Measurements from ENCODE around the gene IFITM5. TPM values are rescaled to one million over a fixed set of nuclear protein-coding genes. Genes with fewer than 3 reads are reported as not detected.
A peak's percentile ranks its signal among the peaks of the same experiment; 100 is the strongest.
"Not testable (repeated sequence)": the region's sequence is repeated elsewhere in the genome, so short reads cannot be mapped to it uniquely, and the experiment has no call there.

IFITM5 gene
- polyA plus RNA-seq, 1 donor from 2014 or later: not detected

- H3K27ac Mint-ChIP-seq: peak within 1 kb of the TSS; percentile 80 to 86 (median 83)
- peaks cover 3 to 14% (median 13%) of the 10 kb centered on the region in 3 donors for H3K4me1 Mint-ChIP-seq
- H3K4me3 Mint-ChIP-seq: peak within 1 kb of the TSS; percentile 86 to 96 (median 92)
- peaks cover 3% of the 10 kb centered on the region for H3K36me3 Mint-ChIP-seq
- H3K27me3 Mint-ChIP-seq: peaks cover 3% of the 10 kb centered on the region
- no peaks in the 10 kb centered on the region for H3K9me3 Mint-ChIP-seq
These were observed 10.6 kb downstream of the IFITM5 start, which contains the start of gene PGGHG for GRCh38 chr11:288478-289397. Gene PGGHG (plus strand): TSS chr11:289126. CDS start chr11:289817, 691 bp downstream.

- H3K9me3 Mint-ChIP-seq: no peaks in the 10 kb centered on the region
- H3K4me1 Mint-ChIP-seq: peaks cover 3 to 16% (median 13%) of the 10 kb centered on the region in 3 donors
- H3K27me3 Mint-ChIP-seq: peaks cover 7% of the 10 kb centered on the region
- H3K36me3 Mint-ChIP-seq: peaks cover 3% of the 10 kb centered on the region
- peak overlapping the region; percentile 80 to 85 (median 83) for H3K27ac Mint-ChIP-seq
- H3K4me3 Mint-ChIP-seq: peak overlapping the region; percentile 86 to 96 (median 92)
These were observed 11.4 kb downstream of the IFITM5 start for GRCh38 chr11:287821-288477.

DNA sequence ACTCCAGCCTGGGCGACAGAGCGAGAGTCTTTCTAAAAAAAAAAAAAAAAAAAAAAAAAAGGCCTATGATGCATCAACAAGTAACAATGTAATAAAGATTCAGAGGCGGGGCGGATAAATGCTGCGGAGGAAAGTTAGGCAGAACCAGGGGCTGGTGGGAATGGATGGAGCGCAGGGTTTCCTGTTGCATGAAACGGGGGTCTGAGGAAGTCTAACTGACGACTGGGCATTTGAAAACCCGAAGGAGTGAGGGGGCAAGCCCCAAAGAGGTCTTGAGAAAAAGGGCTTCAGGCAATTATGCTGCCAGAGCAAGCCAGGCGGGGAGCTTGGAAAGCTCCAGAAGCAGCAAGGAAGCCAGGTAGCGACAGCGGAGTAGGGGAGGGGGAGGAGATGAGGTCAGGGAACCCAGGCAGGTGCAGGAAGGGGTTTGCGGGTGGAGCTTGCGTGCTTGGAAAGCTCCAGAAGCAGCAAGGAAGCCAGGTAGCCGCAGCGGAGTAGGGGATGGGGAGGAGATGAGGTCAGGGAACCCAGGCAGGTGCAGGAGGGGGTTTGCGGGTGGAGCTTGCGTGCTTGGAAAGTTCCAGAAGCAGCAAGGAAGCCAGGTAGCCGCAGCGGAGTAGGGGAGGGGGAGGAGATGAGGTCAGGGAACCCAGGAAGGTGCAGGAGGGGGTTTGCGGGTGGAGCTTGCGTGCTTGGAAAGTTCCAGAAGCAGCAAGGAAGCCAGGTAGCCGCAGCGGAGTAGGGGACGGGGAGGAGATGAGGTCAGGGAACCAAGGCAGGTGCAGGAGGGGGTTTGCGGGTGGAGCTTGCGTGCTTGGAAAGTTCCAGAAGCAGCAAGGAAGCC lies 12.1 kb downstream of the IFITM5 start:
- Mint-ChIP-seq H3K4me3 (peak overlapping the region; percentile 86 to 96 (median 92)), H3K27me3 (peaks cover 13% of the 10 kb centered on the region), H3K27ac (peak overlapping the region; percentile 80 to 85 (median 82)), H3K4me1 (peaks cover 3 to 18% (median 13%) of the 10 kb centered on the region in 3 donors)
- not testable (repeated sequence) for H3K36me3 Mint-ChIP-seq, H3K9me3 Mint-ChIP-seq

GRCh38 chr11:285894-286220 lies 13.5 kb downstream of the IFITM5 start:
- peaks cover under 1% of the 10 kb centered on the region for H3K36me3 Mint-ChIP-seq
- H3K27ac Mint-ChIP-seq: no peak overlapping the region
- no peaks in the 10 kb centered on the region for H3K9me3 Mint-ChIP-seq
- H3K27me3 Mint-ChIP-seq: peaks cover 18% of the 10 kb centered on the region
- peaks cover 8 to 22% (median 15%) of the 10 kb centered on the region in 3 donors for H3K4me1 Mint-ChIP-seq
- H3K4me3 Mint-ChIP-seq: no peak overlapping the region

DNA sequence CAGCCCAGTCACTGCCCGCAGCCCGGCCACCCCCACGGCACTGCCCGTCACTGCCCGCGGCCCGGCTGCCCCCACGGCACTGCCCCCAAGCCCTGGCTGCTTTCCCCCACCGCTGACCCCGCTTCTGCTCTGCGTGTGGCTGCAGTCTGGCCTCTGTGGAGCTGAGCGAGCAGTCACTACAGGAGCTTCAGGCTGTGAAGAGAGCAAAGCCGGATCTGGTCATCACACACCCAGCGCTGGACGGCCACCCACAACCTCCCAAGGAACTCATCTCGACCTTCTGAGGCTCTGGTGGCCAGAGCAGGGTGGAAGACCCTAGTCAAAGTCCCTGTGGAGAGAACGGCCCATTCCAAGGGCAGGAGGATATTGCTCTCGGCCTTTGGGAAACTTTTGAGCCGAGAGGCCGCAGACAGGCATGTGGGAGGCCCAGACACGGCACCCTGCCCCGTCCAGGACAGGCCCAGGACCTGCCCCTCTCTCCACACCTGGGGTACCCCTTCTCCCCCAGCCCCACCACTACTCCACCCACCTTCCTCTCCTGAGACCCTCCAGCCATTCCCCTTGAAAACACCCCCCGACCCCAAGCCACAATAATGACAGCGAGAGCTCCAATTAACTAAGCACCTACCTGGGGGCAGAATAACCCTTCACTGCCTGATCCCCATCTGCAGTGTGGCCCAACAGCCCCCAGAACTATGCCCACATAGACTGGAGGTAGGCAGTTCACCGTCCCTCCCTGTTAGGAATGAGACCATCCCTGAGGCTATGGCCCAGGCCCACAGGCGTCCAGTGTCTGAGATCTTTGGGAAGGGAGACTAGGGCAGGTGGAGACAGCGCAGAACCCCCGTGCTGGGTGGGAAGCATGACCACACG lies 14.1 kb downstream of the IFITM5 start:
- Mint-ChIP-seq H3K4me1 (peaks cover 8 to 24% (median 15%) of the 10 kb centered on the region in 3 donors), H3K4me3 (no peak overlapping the region)

GRCh38 chr11:284105-285020 lies 15.0 kb downstream of the IFITM5 start:
- Mint-ChIP-seq H3K27ac (peak overlapping the region in 1 of 3 donors; percentile 69), H3K4me3 (peak overlapping the region in 1 of 4 donors; percentile 59), H3K36me3 (peaks cover 1% of the 10 kb centered on the region), H3K9me3 (no peaks in the 10 kb centered on the region), H3K4me1 (peaks cover 8 to 23% (median 15%) of the 10 kb centered on the region in 3 donors), H3K27me3 (peaks cover 20% of the 10 kb centered on the region)

More for the DNA sequence above, 14.1 kb downstream of the IFITM5 start:
- peaks cover 18% of the 10 kb centered on the region for H3K27me3 Mint-ChIP-seq
- no peak overlapping the region for H3K27ac Mint-ChIP-seq
- H3K36me3 Mint-ChIP-seq: no peaks in the 10 kb centered on the region
- H3K9me3 Mint-ChIP-seq: no peaks in the 10 kb centered on the region

DNA sequence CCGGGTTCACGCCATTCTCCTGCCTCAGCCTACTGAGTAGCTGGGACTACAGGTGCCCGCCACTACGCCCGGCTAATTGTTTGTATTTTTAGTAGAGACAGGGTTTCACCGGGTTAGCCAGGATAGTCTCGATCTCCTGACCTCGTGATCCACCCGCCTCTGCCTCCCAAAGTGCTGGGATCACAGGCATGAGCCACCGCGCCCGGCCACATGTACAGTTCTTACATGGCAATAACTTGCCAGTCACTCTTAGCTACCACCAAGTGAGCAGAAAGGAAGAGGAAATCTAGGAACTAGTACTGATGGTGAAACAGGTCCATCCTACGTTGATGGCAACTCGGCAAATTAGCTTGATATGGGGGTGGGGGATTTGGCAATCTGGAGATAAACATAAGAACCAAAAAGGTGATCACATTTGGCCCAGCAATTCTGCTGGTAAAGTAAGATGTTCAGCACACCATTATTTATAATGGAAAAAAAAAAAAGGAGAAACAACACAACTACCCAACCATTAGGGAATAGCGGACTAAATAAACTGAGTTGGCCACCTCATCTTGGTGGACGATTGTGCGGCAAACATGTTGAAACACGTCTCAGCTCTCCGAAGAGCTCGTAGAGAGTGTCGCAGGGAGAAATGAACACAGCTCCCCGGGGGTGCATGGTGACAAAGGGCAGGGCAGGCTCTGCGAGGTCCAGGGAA lies 15.8 kb downstream of the IFITM5 start:
- Mint-ChIP-seq H3K4me1 (peaks cover 8 to 25% (median 18%) of the 10 kb centered on the region in 3 donors), H3K36me3 (peaks cover 1% of the 10 kb centered on the region), H3K27me3 (peaks cover 21% of the 10 kb centered on the region), H3K4me3 (peak overlapping the region in 2 of 4 donors; percentile 30 to 59), H3K27ac (peak overlapping the region; percentile 1 to 69 (median 40)), H3K9me3 (no peaks in the 10 kb centered on the region)

- Mint-ChIP-seq H3K9me3 (no peaks in the 10 kb centered on the region), H3K36me3 (peaks cover 1% of the 10 kb centered on the region), H3K27me3 (peaks cover 20% of the 10 kb centered on the region), H3K27ac (peak overlapping the region in 1 of 3 donors; percentile 1), H3K4me3 (peak overlapping the region in 2 of 4 donors; percentile 42 to 63), H3K4me1 (peaks cover 8 to 20% (median 18%) of the 10 kb centered on the region in 3 donors)
These were observed 16.5 kb downstream of the IFITM5 start for GRCh38 chr11:282630-283360.

DNA sequence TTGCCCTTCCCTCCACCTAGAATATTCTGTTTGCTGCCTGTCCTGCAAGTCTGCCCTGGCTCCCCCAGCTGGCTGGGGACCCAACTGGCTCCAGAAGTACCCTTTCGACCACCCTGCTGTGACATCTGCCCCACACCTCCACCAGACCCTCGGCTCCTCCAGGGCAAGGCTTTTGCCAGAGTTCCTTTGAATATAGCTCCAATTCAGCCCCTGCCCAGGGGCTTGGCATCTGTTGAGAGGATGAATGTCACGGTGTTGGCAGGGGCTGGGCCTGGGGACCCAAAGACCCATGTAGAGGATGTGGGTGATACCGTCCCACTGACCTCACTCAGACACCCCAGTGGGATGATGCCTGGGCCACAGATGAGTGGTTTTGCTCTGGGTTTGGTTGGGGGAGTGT lies 17.2 kb downstream of the IFITM5 start:
- peaks cover 8 to 19% (median 16%) of the 10 kb centered on the region in 3 donors for H3K4me1 Mint-ChIP-seq
- H3K4me3 Mint-ChIP-seq: peak overlapping the region in 2 of 4 donors; percentile 63 to 75
- H3K9me3 Mint-ChIP-seq: no peaks in the 10 kb centered on the region
- H3K27ac Mint-ChIP-seq: no peak overlapping the region
- peaks cover 20% of the 10 kb centered on the region for H3K27me3 Mint-ChIP-seq
- H3K36me3 Mint-ChIP-seq: peaks cover 1% of the 10 kb centered on the region

- H3K36me3 Mint-ChIP-seq: peaks cover 1% of the 10 kb centered on the region
- peaks cover 9 to 15% (median 13%) of the 10 kb centered on the region in 3 donors for H3K4me1 Mint-ChIP-seq
- H3K27me3 Mint-ChIP-seq: peaks cover 19% of the 10 kb centered on the region
- no peaks in the 10 kb centered on the region for H3K9me3 Mint-ChIP-seq
- H3K4me3 Mint-ChIP-seq: peak overlapping the region; percentile 75 to 86 (median 80)
- H3K27ac Mint-ChIP-seq: peak overlapping the region in 2 of 3 donors; percentile 62 to 85
These were observed 17.7 kb downstream of the IFITM5 start for GRCh38 chr11:281486-282161.

DNA sequence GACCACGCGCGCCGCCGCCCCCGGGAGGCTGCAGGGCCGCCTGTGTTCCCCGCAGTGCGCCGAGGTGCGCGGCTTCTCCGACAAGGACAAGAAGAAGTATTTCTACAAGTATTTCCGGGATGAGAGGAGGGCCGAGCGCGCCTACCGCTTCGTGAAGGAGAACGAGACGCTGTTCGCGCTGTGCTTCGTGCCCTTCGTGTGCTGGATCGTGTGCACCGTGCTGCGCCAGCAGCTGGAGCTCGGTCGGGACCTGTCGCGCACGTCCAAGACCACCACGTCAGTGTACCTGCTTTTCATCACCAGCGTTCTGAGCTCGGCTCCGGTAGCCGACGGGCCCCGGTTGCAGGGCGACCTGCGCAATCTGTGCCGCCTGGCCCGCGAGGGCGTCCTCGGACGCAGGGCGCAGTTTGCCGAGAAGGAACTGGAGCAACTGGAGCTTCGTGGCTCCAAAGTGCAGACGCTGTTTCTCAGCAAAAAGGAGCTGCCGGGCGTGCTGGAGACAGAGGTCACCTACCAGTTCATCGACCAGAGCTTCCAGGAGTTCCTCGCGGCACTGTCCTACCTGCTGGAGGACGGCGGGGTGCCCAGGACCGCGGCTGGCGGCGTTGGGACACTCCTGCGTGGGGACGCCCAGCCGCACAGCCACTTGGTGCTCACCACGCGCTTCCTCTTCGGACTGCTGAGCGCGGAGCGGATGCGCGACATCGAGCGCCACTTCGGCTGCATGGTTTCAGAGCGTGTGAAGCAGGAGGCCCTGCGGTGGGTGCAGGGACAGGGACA lies 18.4 kb downstream of the IFITM5 start:
- Mint-ChIP-seq H3K4me1 (peaks cover 11 to 15% (median 15%) of the 10 kb centered on the region in 3 donors), H3K36me3 (peaks cover 1% of the 10 kb centered on the region), H3K9me3 (no peaks in the 10 kb centered on the region), H3K27ac (peak overlapping the region in 2 of 3 donors; percentile 62 to 85), H3K27me3 (peaks cover 19% of the 10 kb centered on the region), H3K4me3 (peak overlapping the region; percentile 75 to 86 (median 80))

Measured in IgD-negative memory B cell (primary cell).